Lung (tissue), 12 donors: ENCODE results near the gene C8B. TPM values are rescaled to one million over a fixed set of nuclear protein-coding genes. Genes with fewer than 3 reads are reported as not detected.

Experiments used
- ATAC-seq: fragments of 200-7000 bp; cut with Tn5 transposase; one replicate; pipeline ENCODE4 v1.9.1; 2020; ENCODE audit warnings: moderate number of reproducible peaks; ENCODE audit not compliant: insufficient read depth, low FRiP score
- DNase-seq, 3 donors: peaks; one replicate each; pipeline ENCODE4 v3.0.0-alpha.2; 2013 to 2017
- H3K27ac ChIP-seq, 2 donors: one replicate each; pipeline ENCODE4 v1.5.1; 2013; ENCODE audit warnings: mild to moderate bottlenecking in 2 of 2, moderate library complexity in 2 of 2, control low read depth in 1 of 2, inconsistent platforms in 1 of 2, low read depth in 1 of 2, low read length in 1 of 2
- H3K27me3 ChIP-seq, 3 donors: one replicate each; pipeline ENCODE4 v1.5.1; 2013; ENCODE audit warnings: low read length in 2 of 3; ENCODE audit not compliant: control insufficient read depth in 3 of 3, insufficient read depth in 3 of 3
- H3K36me3 ChIP-seq, 4 donors: one replicate each; pipeline ENCODE4 v1.5.1; 2013; ENCODE audit warnings: low read length in 4 of 4, mild to moderate bottlenecking in 1 of 4, moderate library complexity in 1 of 4; ENCODE audit not compliant: control insufficient read depth in 4 of 4, insufficient read depth in 4 of 4
- H3K4me1 ChIP-seq, 5 donors: one replicate each; pipeline ENCODE4 v1.5.1; 2013; ENCODE audit warnings: low read length in 5 of 5, mild to moderate bottlenecking in 2 of 5, moderate library complexity in 1 of 5; ENCODE audit not compliant: control insufficient read depth in 5 of 5, insufficient read depth in 5 of 5
- H3K4me3 ChIP-seq: one replicate; pipeline ENCODE4 v1.5.1; 2013; ENCODE audit warnings: mild to moderate bottlenecking, control low read depth, moderate library complexity
- H3K9ac ChIP-seq, 2 donors: one replicate each; pipeline ENCODE4 v1.5.1; 2013; ENCODE audit warnings: low read length in 2 of 2, control low read depth in 1 of 2; ENCODE audit not compliant: insufficient read depth in 1 of 2
- H3K9me3 ChIP-seq, 4 donors: one replicate each; pipeline ENCODE4 v1.5.1; 2013; ENCODE audit warnings: low read length in 3 of 4, mild to moderate bottlenecking in 1 of 4, moderate library complexity in 1 of 4; ENCODE audit not compliant: control insufficient read depth in 4 of 4, insufficient read depth in 3 of 4
- WGBS, 2 donors: extraction: QIAGEN DNeasy Blood & Tissue Kit; methylation state at CpG; one replicate each; pipeline ENCODE4 v1.1.7; 2013; 5-methylcytosine and 5-hydroxymethylcytosine counted together
- polyA plus RNA-seq, 2 donors: library from polyadenylated mRNA; stranded (reverse); fragments of 200-250 nt; gene quantifications; one replicate each; pipeline ENCODE4 v1.2.1, GENCODE V29; 2013
- total RNA-seq, 2 donors: library from RNA; depleted of rRNA in 1 of 2; stranded (reverse); fragments of >200 nt in 1 of 2; gene quantifications; one replicate each; pipeline ENCODE4 v1.2.1, GENCODE V29; 2014 to 2021
- TF ChIP-seq, protein P1 (sequence below): IDR thresholded peaks from 2 replicates; pipeline ENCODE4 v1.5.1; 2012; ENCODE audit warnings: mild to moderate bottlenecking; ENCODE audit errors: control extremely low read depth, extremely low read depth
- donor health status: control.
- donor health status: control.
- donor health status: Bipolar disorder and iron deficiency.
- donor health status: healthy.
- donor health status: DM: yes; HTN: yes; CAD: no.

C8B gene
- total and polyA plus RNA-seq, 4 donors = 0.22 to 2.8 (median 1.7) TPM

DNA sequence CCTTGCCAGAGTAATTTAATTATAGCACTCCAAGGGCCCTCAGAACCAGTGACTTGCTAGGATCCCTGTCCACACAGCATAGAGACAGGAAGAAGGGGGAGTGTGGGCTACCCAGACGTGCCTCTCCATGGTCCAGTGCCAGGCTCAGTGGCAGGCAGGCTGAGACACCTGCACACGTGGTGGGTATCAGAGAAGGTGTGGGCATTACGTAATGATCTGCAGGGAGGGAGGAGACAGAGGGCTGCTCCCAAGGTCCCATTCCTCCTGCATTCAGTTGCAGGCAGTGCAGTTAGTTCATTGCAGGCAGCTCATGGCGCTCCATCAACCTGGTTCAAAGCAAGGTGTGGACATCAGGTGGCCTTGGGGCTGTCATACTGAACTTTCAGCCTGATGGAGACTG is 49.9 kb downstream of the C8B start:
- TF ChIP-seq, protein P1, sequence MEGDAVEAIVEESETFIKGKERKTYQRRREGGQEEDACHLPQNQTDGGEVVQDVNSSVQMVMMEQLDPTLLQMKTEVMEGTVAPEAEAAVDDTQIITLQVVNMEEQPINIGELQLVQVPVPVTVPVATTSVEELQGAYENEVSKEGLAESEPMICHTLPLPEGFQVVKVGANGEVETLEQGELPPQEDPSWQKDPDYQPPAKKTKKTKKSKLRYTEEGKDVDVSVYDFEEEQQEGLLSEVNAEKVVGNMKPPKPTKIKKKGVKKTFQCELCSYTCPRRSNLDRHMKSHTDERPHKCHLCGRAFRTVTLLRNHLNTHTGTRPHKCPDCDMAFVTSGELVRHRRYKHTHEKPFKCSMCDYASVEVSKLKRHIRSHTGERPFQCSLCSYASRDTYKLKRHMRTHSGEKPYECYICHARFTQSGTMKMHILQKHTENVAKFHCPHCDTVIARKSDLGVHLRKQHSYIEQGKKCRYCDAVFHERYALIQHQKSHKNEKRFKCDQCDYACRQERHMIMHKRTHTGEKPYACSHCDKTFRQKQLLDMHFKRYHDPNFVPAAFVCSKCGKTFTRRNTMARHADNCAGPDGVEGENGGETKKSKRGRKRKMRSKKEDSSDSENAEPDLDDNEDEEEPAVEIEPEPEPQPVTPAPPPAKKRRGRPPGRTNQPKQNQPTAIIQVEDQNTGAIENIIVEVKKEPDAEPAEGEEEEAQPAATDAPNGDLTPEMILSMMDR = no peak
- Histone ChIP-seq H3K27me3 (no peaks in the 10 kb centered on the region), H3K4me3 (no peak overlapping the region), H3K27ac (no peak overlapping the region), H3K36me3 (no peaks in the 10 kb centered on the region), H3K9me3 (peaks cover 0 to 2% (median 0%) of the 10 kb centered on the region in 4 donors), H3K4me1 (peaks cover 0 to 4% (median 0%) of the 10 kb centered on the region in 5 donors), H3K9ac (no peak overlapping the region)
- 62 to 67% methylated on average over 4 of the region's 4 CpGs for WGBS, 2 donors
- DNase-seq = no peak
- no peak for ATAC-seq

DNA sequence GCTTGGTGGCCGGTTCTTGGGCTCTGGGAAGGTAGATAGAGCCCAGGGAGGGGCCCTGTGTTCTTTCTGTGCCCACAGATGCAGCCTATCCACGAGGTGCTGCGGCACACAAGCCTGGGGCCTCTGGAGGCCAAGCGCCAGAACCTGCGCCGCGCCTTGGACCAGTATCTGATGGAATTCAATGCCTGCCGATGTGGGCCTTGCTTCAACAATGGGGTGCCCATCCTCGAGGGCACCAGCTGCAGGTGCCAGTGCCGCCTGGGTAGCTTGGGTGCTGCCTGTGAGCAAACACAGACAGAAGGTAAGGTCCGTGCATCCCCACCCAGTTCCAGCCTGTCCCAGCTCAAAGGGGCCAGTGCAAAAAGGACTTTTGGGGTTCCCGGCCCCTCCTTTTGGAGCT is 53.5 kb downstream of the C8B start:
- H3K9ac ChIP-seq = no peak overlapping the region
- H3K4me3 ChIP-seq = no peak overlapping the region
- H3K27me3 ChIP-seq = no peaks in the 10 kb centered on the region
- TF ChIP-seq, protein P1 = no peak
- no peak overlapping the region for H3K27ac ChIP-seq
- DNase-seq (no peak), ATAC-seq (no peak)
- WGBS, 2 donors = 89 to 92% methylated on average over 12 of the region's 12 CpGs
- H3K4me1 ChIP-seq = peaks cover 0 to 2% (median 0%) of the 10 kb centered on the region in 5 donors
- H3K9me3 ChIP-seq = peaks cover 0 to 3% (median 0%) of the 10 kb centered on the region in 4 donors
- no peaks in the 10 kb centered on the region for H3K36me3 ChIP-seq

DNA sequence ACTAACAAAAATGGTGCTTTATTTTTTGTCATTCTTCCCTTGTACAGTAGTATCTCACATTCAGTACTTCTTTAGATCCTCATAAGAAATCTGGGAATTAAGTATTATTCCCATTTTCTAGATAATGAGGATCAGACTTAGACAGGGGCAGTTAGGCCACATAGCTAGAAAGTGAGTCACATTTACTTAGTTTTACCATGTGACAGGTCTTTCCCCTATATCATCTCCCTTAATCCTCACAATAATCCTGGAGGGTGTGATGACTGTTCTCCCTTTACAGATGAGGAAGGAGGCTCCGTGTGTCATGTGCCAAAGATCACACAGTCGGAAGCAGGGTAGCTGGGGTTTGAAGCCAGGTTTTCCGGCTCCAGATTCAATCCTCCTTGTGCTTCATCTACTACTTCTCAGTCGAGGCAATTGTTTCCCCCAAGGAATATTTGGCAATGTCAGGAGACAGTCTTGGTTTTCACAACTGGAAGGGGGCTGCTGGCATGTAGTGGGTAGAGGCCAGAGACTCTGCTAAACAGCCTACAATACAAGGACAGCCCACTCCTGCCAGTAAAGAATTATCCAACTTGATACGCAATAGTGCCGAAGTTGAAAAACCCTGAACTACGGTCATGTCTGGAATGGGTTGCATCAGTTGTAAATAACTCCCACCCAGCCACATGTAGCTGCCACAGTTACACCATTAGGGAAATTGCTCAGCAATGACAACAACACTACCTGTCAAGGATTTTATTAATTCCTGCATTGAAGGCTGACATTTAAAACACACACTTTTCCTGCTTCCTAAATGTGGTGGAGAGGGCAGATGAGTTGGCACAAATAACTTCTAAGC is 54.5 kb downstream of the C8B start:
- H3K27ac ChIP-seq = no peak overlapping the region
- peaks cover 0 to 2% (median 0%) of the 10 kb centered on the region in 5 donors for H3K4me1 ChIP-seq
- H3K4me3 ChIP-seq = no peak overlapping the region
- H3K27me3 ChIP-seq = no peaks in the 10 kb centered on the region
- H3K36me3 ChIP-seq = no peaks in the 10 kb centered on the region
- peaks cover 0 to 3% (median 0%) of the 10 kb centered on the region in 4 donors for H3K9me3 ChIP-seq
- DNase-seq (no peak), ATAC-seq (no peak)
- H3K9ac ChIP-seq = no peak overlapping the region
- TF ChIP-seq, protein P1 = no peak
- 80 to 84% methylated on average over 7 of the region's 7 CpGs for WGBS, 2 donors
